NCI-H1694 (cell line): Measurements from ENCODE around the gene FLAD1.
A peak's percentile ranks its signal among the peaks of the same experiment; 100 is the strongest.

Source experiments
- DNase-seq: peaks from one replicate; lab custom pipeline; 2025; lab: John Stamatoyannopoulos, UW

The FLAD1 gene

GRCh38 chr1:154990276-154990675 lies 7.1 kb downstream of the FLAD1 start:
- no peak for DNase-seq

- DNase-seq = no peak
Measured at GRCh38 chr1:154992721-154993571, 9.8 kb downstream of the FLAD1 start.

GRCh38 chr1:154993572-154994268 lies 10.6 kb downstream of the FLAD1 start, which contains the start of gene LENEP:
TSS of gene LENEP (plus strand) at chr1:154993586. CDS start at chr1:154993608, 22 bp downstream.
- DNase-seq = no peak

- DNase-seq = no peak
Measured at GRCh38 chr1:154994269-154994587, 11.1 kb downstream of the FLAD1 start.

- DNase-seq = no peak
Measured at GRCh38 chr1:154994591-154994990, 11.4 kb downstream of the FLAD1 start.

- peak; percentile 53 for DNase-seq
Measured at GRCh38 chr1:154995301-154995983, 12.3 kb downstream of the FLAD1 start.

GRCh38 chr1:154996966-154997701 lies 14.0 kb downstream of the FLAD1 start:
- no peak for DNase-seq

- no peak for DNase-seq
Measured at GRCh38 chr1:154998201-154998780, 15.1 kb downstream of the FLAD1 start.

- DNase-seq = peak; percentile 91
Measured at GRCh38 chr1:154998818-154999570, 15.8 kb downstream of the FLAD1 start.

GRCh38 chr1:154999571-155000410 lies 16.6 kb downstream of the FLAD1 start:
- DNase-seq = no peak

GRCh38 chr1:155000411-155000725 lies 17.2 kb downstream of the FLAD1 start:
- peak; percentile 83 for DNase-seq

- peak; percentile 89 for DNase-seq
Measured at GRCh38 chr1:155000726-155001424, 17.7 kb downstream of the FLAD1 start.

- DNase-seq = no peak
Measured at GRCh38 chr1:155001425-155001674, 18.2 kb downstream of the FLAD1 start.

- peak; percentile 99 for DNase-seq
Measured at GRCh38 chr1:155001675-155002463, 18.7 kb downstream of the FLAD1 start.

- DNase-seq = no peak
Measured at GRCh38 chr1:155002464-155003226, 19.5 kb downstream of the FLAD1 start, which contains the start of gene ZBTB7B. TSS of gene ZBTB7B (plus strand) at chr1:155002802. CDS start at chr1:155014661, 11,859 bp downstream.

GRCh38 chr1:155003227-155003765 lies 20.2 kb downstream of the FLAD1 start:
- DNase-seq = peak; percentile 21

GRCh38 chr1:155003766-155004351 lies 20.7 kb downstream of the FLAD1 start:
- DNase-seq = no peak
